Airway epithelial cell (primary cell): ENCODE data around the gene CTAG1A. TPM values are rescaled to one million over a fixed set of nuclear protein-coding genes. Genes with fewer than 3 reads are reported as not detected.

Source experiments
- total RNA-seq: library from RNA; depleted of rRNA; stranded (reverse); fragments of >200 nt; gene quantifications from 2 replicates; pipeline ENCODE4 v1.2.3, GENCODE V29; 2015

The CTAG1A gene
- total RNA-seq, result not detected in 2 replicates

DNA sequence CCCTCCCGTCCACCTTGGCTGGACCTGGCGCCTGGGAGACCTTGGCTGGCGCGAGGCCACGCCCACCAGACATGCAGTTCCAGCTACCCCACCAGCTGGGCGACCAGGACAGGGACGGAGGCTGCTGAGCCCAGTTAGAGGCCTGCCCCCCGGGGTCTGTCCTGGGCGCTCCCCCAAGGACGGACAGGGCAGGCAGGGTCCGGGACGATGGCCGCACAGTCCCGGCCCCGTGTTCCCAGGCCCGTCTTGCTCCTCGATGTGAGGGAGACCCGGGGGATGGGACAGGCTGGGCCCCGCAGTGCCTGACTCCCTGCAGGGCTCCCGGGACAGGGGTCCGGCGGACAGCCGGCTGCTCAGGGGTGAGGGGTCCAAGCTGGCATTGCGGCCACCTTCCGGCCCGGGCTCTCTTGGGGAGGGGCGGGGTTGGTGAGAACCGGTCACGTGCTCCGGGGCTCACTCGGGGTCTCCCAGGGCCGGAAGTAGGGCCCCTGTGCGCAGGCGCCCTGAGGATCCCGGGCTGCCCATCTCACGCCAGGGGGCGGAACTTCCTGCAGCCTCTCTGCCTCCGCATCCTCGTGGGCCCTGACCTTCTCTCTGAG lies at the start of gene CTAG1A:
Gene CTAG1A, plus strand, starts transcription at position 549 of the 599 bp plus-strand sequence. CDS start 74 bp downstream, outside the sequence.

DNA sequence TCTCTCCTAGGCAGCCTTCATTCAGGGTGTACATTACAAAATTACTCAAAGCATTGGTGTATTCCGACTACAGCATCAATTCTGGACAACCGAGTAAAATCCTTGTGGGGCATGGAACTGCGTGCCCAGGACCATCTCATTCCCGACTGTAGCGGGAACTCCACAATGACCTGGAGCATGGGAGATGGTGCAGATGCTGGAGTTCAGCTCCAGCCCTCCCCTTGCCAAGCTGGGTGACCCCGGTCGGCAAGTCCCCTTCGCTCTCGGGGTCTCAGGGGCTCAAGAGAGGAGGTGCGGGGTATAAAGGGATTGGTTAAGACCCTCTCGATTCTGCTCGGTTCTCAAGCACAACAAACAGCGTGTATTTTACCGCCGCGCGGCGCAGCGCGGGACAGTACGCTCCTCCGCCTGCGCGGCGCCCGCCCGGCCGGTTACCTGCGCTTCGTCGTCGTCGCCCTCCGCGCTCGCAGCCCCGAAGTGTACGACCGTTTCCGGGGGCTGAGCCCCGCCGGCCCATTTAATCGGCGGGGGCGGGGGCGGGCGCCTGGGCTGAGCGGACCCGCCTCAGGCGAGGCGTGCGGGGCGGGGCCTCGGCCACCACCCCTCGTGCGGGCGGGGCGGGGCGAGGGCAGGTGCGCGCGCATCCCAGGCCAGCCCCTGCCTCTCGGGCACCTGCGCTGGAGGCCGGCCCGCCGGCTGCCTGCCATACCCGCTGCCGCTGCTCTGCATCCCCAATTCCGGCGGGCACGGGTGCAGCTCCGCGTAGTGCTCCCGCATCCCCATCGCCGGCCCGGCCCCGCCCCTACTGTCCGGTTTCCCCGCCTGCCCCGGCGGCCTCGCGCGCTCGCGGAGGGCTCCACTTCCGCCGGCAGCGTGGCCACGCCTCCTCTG lies 38.3 kb upstream of the CTAG1A start, which contains the start of gene G6PD:
Gene G6PD, minus strand, starts transcription at position 493 of the 891 bp plus-strand sequence. CDS start 691 bp downstream, outside the sequence.

GRCh38 chrX:154547245-154548027 lies 37.5 kb upstream of the CTAG1A start, which contains the start of gene IKBKG:
IKBKG (plus strand) TSS chrX:154547620; CDS start chrX:154552003, 4,383 bp downstream.

GRCh38 chrX:154619182-154619581 lies 34.2 kb downstream of the CTAG1A start, which contains the start of gene CTAG1B:
CTAG1B (minus strand) TSS chrX:154619282; CDS start chrX:154619218, 64 bp downstream.

Other genes starting within 250 kb of the CTAG1A start
- gene FLNA, start 210.5 kb upstream of the CTAG1A start, total RNA-seq, result 1,129 and 1,478 TPM in 2 replicates
- gene EMD, start 205.8 kb upstream of the CTAG1A start, total RNA-seq, result 50.6 and 72.9 TPM in 2 replicates
- 4,888 and 5,415 TPM in 2 replicates for gene RPL10, start 186.8 kb upstream of the CTAG1A start, total RNA-seq
- 30.2 and 32.3 TPM in 2 replicates for gene DNASE1L1, start 175.9 kb upstream of the CTAG1A start, total RNA-seq
- gene TAFAZZIN, start 173.6 kb upstream of the CTAG1A start, total RNA-seq, result 27.9 and 32.9 TPM in 2 replicates
- 37.4 and 39.4 TPM in 2 replicates for gene ATP6AP1, start 156.5 kb upstream of the CTAG1A start, total RNA-seq
- gene GDI1, start 148.0 kb upstream of the CTAG1A start, total RNA-seq, result 59.5 and 89.4 TPM in 2 replicates
- gene FAM50A, start 141.0 kb upstream of the CTAG1A start, total RNA-seq, result 29.0 and 30.7 TPM in 2 replicates
- gene PLXNA3, start 126.9 kb upstream of the CTAG1A start, total RNA-seq, result 4.4 and 16.2 TPM in 2 replicates
- gene LAGE3, start 105.9 kb upstream of the CTAG1A start, total RNA-seq, result 50.3 and 51.3 TPM in 2 replicates
- 46.0 and 50.6 TPM in 2 replicates for gene UBL4A, start 98.5 kb upstream of the CTAG1A start, total RNA-seq
- 27.4 and 40.8 TPM in 2 replicates for gene SLC10A3, start 94.5 kb upstream of the CTAG1A start, total RNA-seq
- 43.7 and 48.7 TPM in 2 replicates for gene FAM3A, start 68.9 kb upstream of the CTAG1A start, total RNA-seq
- gene G6PD, start 38.3 kb upstream of the CTAG1A start, total RNA-seq, result 97.4 and 109 TPM in 2 replicates
- gene IKBKG, start 37.5 kb upstream of the CTAG1A start, total RNA-seq, result 8.9 and 9.7 TPM in 2 replicates
- not detected in 2 replicates for gene CTAG1B, start 34.1 kb downstream of the CTAG1A start, total RNA-seq
- gene CTAG2, start 68.4 kb downstream of the CTAG1A start, total RNA-seq, result not detected in 2 replicates
- not detected in 2 replicates for gene GAB3, start 165.9 kb downstream of the CTAG1A start, total RNA-seq
- 57.5 and 78.6 TPM in 2 replicates for gene DKC1, start 177.7 kb downstream of the CTAG1A start, total RNA-seq
- gene MPP1, start 220.4 kb downstream of the CTAG1A start, total RNA-seq, result 0.46 and 2.5 TPM in 2 replicates
- not detected in 2 replicates for gene SMIM9, start 249.5 kb downstream of the CTAG1A start, total RNA-seq